Measurements from ENCODE around the gene GMFB.

GMFB gene

DNA sequence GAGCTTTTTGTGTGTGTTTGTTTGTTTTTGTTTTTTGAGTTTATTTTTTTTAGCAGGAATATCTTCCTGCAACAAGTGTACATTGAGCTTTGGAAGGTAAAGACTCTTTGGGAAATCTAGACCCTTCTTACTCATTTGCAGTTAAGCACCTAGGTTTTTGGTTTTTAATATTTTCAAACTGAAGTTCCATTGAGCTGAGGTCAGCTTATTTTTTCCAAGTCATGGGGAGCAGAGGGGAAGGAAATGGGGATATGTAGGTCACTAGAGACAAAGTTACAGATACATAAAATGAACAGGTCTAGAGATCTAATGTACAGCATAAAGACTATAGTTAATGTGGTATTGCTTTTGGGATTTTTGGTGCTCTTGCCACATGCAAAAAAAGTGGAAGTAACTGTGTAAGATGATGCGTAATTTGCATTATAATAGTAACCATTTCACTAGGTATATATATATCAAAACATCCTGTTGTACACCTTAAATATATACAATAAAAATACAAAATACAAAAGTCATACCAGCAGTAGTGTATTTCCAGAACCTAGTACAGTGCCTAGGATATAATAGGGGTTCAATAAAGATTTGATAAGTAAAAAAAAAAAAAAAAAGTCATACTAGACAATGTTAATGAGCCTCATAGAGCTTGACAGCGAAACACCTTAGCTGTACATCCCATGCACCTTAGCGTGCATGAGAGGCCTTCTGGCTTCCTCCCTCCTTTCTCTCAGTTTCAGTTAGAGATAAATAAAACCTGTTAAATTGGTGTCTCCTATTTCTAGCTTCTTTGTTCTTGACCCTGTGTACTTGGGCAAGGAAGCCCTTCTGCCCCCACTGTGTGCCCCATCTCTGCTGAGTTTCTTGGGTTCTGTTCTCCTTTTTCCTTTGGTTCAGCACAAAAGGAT lies 43.6 kb upstream of the GMFB start:
- TF ChIP-seq OSR1 (CRISPR knock-in tag; IDR thresholded peaks at IDR 0.05): no peak
- TF ChIP-seq TCF4 (CRISPR knock-in tag; IDR thresholded peaks at IDR 0.05; ENCODE audit: borderline replicate concordance): no peak
- TF ChIP-seq, protein P1, sequence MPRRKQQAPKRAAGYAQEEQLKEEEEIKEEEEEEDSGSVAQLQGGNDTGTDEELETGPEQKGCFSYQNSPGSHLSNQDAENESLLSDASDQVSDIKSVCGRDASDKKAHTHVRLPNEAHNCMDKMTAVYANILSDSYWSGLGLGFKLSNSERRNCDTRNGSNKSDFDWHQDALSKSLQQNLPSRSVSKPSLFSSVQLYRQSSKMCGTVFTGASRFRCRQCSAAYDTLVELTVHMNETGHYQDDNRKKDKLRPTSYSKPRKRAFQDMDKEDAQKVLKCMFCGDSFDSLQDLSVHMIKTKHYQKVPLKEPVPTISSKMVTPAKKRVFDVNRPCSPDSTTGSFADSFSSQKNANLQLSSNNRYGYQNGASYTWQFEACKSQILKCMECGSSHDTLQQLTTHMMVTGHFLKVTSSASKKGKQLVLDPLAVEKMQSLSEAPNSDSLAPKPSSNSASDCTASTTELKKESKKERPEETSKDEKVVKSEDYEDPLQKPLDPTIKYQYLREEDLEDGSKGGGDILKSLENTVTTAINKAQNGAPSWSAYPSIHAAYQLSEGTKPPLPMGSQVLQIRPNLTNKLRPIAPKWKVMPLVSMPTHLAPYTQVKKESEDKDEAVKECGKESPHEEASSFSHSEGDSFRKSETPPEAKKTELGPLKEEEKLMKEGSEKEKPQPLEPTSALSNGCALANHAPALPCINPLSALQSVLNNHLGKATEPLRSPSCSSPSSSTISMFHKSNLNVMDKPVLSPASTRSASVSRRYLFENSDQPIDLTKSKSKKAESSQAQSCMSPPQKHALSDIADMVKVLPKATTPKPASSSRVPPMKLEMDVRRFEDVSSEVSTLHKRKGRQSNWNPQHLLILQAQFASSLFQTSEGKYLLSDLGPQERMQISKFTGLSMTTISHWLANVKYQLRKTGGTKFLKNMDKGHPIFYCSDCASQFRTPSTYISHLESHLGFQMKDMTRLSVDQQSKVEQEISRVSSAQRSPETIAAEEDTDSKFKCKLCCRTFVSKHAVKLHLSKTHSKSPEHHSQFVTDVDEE (CRISPR knock-in tag; IDR thresholded peaks at IDR 0.05): no peak
- no peak for TF ChIP-seq ISL1 (CRISPR knock-in tag; IDR thresholded peaks at IDR 0.05)
- TF ChIP-seq, protein P2, sequence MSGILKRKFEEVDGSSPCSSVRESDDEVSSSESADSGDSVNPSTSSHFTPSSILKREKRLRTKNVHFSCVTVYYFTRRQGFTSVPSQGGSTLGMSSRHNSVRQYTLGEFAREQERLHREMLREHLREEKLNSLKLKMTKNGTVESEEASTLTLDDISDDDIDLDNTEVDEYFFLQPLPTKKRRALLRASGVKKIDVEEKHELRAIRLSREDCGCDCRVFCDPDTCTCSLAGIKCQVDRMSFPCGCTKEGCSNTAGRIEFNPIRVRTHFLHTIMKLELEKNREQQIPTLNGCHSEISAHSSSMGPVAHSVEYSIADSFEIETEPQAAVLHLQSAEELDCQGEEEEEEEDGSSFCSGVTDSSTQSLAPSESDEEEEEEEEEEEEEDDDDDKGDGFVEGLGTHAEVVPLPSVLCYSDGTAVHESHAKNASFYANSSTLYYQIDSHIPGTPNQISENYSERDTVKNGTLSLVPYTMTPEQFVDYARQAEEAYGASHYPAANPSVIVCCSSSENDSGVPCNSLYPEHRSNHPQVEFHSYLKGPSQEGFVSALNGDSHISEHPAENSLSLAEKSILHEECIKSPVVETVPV (CRISPR knock-in tag; IDR thresholded peaks at IDR 0.05): no peak
- no peak for TF ChIP-seq POU6F1 (CRISPR knock-in tag; IDR thresholded peaks at IDR 0.05; ENCODE audit: borderline replicate concordance, low read depth)
- TF ChIP-seq ARNTL (CRISPR knock-in tag; IDR thresholded peaks at IDR 0.05; ENCODE audit: borderline replicate concordance, low read depth): no peak
- TF ChIP-seq RARB (CRISPR knock-in tag; IDR thresholded peaks at IDR 0.05): no peak
- no peak for TF ChIP-seq ZNF8 (CRISPR knock-in tag; IDR thresholded peaks at IDR 0.05)
- no peak for TF ChIP-seq ZC3H10 (CRISPR knock-in tag; IDR thresholded peaks at IDR 0.05)
- no peak for ATAC-seq

GRCh38 chr14:54529811-54530210 lies 41.0 kb upstream of the GMFB start:
- TF ChIP-seq ISL1 (CRISPR knock-in tag; IDR thresholded peaks at IDR 0.05): peak; percentile 40; the same call in 1 of the 2 replicates
- TF ChIP-seq PATZ1 (CRISPR knock-in tag; IDR thresholded peaks at IDR 0.05; ENCODE audit: borderline replicate concordance): no peak
- ATAC-seq: peak; percentile 82

DNA sequence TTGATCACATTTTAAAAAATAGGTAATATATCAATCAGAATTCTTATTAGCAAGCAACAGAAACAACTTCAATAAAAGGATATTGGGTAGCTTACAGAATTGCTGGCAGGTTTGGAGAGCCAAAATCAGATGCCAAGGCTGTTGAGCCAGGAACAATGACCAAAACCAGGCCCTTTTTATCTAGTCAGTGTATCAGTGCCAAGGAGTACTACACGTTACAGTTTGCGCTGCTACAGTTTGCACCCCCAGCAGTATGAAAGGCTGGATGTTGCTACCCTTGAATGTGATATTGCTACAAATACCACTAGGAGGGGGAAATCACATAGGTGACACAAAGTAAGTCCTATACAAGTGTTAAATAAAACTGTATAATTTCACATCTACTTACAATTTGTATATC lies 40.2 kb upstream of the GMFB start:
- TF ChIP-seq ZNF565 (CRISPR knock-in tag; conservative IDR thresholded peaks at IDR 0.05; ENCODE audit: low read depth) (no peak), OSR1 (CRISPR knock-in tag; IDR thresholded peaks at IDR 0.05) (no peak), CSDC2 (CRISPR knock-in tag; IDR thresholded peaks at IDR 0.05) (no peak), ZC3H10 (CRISPR knock-in tag; IDR thresholded peaks at IDR 0.05) (no peak), ISL1 (CRISPR knock-in tag; IDR thresholded peaks at IDR 0.05) (no peak), PPARA (CRISPR knock-in tag; IDR thresholded peaks at IDR 0.05; ENCODE audit: borderline replicate concordance) (no peak), ZFP30 (CRISPR knock-in tag; IDR thresholded peaks at IDR 0.05) (no peak), SNAI2 (CRISPR knock-in tag; IDR thresholded peaks at IDR 0.05) (no peak), BACH2 (CRISPR knock-in tag; IDR thresholded peaks at IDR 0.05; ENCODE audit: borderline replicate concordance) (no peak), ZNF70 (CRISPR knock-in tag; IDR thresholded peaks at IDR 0.05) (no peak), PATZ1 (CRISPR knock-in tag; IDR thresholded peaks at IDR 0.05; ENCODE audit: borderline replicate concordance) (no peak), ZNF8 (CRISPR knock-in tag; IDR thresholded peaks at IDR 0.05) (no peak), TOX (CRISPR knock-in tag; IDR thresholded peaks at IDR 0.05; ENCODE audit: borderline replicate concordance) (no peak), POU6F1 (CRISPR knock-in tag; IDR thresholded peaks at IDR 0.05; ENCODE audit: borderline replicate concordance, low read depth) (no peak), ESRRG (CRISPR knock-in tag; IDR thresholded peaks at IDR 0.05) (no peak), TCF4 (CRISPR knock-in tag; IDR thresholded peaks at IDR 0.05; ENCODE audit: borderline replicate concordance) (no peak)
- TF ChIP-seq, protein P3, sequence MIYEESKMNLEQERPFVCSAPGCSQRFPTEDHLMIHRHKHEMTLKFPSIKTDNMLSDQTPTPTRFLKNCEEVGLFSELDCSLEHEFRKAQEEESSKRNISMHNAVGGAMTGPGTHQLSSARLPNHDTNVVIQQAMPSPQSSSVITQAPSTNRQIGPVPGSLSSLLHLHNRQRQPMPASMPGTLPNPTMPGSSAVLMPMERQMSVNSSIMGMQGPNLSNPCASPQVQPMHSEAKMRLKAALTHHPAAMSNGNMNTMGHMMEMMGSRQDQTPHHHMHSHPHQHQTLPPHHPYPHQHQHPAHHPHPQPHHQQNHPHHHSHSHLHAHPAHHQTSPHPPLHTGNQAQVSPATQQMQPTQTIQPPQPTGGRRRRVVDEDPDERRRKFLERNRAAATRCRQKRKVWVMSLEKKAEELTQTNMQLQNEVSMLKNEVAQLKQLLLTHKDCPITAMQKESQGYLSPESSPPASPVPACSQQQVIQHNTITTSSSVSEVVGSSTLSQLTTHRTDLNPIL (CRISPR knock-in tag; IDR thresholded peaks at IDR 0.05; ENCODE audit: low read depth): no peak
- TF ChIP-seq, protein P2 (CRISPR knock-in tag; IDR thresholded peaks at IDR 0.05): no peak
- ATAC-seq: no peak

All from SK-N-SH treated with all-trans-retinoic acid at 6 μM for 48 hours (cell line).